Activated CD8-positive, alpha-beta memory T cell treated with anti-CD3 and anti-CD28 coated beads, Interleukin-2, amount 50 U/mL, for 24 hours (primary cell): Measurements from ENCODE around the gene PANX2.

Experiments used
- DNase-seq: peaks from one replicate; pipeline ENCODE4 v3.0.0-alpha.2; 2020; ENCODE audit errors: extremely low read depth

Gene PANX2

DNA sequence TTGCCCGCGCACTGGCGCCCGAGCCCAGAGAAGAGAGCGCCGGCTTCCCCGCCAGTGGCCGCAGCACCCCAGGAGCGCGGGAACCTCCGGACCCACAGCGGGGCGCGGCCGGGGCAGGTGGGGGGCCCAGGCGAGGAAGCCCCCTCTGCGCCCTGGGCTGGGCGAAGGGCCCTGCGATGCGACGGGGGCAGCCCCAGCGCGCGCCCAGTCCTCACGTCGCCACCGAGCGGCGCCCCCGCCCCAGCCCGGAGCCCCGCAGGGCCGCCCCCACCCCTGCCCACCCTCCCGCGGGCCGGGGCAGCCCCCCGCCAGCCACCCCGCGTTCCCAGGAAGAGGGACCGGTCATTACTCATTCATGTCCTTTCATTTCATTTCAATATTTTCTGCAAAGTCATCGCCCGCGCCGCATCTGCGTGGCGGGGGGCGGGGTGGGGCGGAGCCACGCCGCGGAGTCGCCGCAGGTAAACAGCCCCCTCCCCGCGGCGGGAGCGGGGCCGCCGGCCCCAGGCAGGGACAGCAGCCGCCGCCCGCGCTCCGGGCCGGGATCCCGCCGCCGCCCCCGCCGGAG lies 673 bp upstream of the PANX2 start:
- DNase-seq: no peak

DNA sequence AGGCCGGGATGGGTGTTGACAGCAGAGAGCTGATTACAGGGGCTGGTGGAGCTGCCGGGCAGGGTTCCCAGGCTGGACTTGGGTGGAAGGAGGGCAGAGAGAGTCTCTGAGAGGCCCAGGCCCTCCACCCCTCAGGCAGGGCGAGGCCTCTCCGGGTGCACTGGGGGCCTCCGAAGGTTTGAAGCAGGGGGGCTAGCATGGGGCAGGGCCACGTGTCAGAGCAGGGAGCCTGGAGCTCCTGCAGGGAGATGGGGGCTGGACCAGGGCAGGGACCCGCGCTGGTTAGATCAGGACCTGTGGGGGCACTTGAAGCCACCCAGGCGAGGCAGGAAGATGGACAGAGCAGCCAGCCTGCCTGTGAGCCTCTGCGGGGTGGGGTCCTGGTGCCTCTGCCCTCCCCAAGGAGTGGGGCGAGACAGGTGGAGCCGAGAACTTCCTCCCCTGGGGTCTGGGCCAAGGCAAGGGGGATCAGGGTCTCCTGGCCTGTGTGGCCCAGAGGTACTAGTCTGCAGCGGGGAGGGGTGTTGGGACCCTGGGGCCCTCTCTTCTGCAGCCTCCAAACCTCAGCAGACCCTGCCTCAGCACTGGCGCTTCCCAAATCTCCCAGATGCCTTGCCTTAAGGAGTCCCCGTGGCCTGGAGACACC lies 911 bp downstream of the PANX2 start:
- no peak for DNase-seq

DNA sequence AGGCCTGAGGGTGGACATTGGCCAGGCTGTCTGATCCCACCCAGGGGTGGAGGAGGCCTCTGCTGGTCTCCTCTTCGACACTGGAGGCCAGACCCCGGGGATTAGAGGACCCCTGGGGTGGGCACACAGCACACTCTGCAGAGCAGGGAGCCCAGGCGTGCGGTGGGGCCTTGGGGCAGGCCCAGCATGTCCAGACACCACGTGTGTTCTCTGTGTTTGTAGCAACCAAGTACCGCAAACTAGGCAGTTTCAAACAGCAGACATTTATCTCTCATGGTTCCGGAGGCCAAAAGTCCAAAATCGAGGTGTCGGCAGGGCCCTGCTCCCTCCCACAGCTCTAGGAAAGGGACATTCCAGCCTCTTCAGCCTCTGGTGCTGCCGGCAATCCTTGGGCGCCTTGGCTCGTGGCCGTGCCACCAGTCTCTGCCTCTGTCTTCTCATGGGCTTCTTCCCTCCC lies 1.5 kb downstream of the PANX2 start:
- DNase-seq: no peak

DNA sequence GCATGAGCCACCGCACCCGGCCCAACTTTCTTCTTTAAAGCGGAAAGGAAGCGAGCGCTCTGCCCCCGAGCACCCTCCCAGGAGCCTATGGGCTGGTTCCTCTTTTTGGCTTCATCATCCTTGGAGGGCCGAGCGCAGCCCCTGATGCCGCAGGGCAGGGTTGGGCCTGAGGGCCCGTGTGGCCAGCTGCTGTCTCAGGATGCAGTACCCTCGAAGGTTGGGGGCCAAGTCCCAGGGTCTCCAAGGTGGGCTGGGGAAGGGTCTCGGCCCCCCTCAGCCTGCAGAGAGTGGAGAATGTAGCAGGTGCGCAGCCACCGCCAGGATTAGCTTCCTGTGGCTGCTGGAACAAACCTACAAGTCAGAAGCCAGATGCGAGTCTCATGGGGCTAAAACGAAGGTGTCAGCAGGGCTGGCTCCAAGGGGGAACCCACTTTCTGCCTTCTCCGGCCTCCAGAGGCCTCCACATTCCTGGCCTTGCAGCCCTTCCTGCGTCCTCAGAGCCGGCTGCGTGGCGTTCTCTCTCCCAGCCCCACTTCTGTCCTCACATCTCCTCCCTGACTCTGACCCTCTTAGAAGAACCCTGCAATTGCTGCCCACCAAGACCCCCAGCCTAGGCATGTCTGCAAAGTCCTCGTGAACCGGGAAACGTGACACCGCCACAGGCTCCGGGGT lies 2.9 kb downstream of the PANX2 start:
- no peak for DNase-seq

DNA sequence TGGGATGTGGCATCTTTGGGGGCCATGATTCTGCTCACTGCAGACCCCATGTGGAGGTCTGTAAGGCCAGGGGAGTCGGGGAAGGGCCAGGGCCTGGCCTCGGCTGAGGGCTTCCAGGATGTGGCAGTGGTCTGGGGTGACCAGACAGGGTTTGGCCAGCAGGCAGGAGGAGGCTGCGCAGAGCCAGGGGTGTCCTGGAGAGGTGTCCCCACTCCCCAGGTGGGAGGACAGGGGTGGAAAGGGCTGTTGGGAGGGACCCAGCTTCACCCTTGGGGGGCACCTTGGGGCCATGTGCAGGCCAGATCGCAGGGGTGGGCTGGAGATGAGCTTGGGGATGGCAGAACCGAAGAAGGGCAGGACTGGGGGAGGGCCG lies 3.4 kb downstream of the PANX2 start:
- DNase-seq: no peak

DNA sequence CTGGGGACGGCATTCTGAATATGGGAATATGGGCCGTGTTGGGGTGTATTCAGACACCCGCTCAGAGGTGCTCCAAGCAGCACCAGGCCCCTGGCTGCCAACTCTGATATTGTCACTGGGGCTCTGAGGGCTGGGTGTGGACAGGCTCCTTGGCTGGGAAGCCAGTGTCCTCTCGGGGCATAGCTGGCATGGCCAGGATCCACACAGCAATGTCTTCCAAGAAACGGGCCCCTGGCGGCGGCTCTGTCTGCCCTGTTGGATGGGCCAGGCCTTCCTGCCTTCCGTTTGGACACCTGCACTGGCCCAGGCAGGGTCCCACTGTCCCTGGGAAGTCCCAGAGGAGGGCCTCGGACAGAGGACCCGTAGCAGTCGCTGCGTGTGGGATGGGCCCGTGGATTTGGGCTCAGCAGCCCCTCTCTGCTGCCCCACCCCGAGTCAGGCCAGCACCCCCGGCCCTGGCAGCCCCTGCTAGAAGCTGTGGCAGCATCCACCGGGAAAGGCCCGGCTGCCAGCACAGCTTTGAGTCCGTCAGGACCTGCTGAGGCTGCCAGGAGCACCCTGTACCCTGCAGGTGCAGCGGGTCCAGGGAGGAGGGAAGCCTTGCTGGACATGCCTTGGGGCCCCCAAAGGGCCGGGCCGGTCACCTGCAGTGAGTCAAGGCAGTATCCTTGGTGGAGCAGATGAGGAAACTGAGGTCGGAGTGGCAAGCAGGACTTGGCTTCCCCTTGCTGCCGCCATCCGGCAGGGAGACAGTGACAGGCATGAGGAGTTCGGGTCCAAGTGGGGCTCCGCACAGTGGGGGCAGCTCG lies 4.1 kb downstream of the PANX2 start:
- no peak for DNase-seq

DNA sequence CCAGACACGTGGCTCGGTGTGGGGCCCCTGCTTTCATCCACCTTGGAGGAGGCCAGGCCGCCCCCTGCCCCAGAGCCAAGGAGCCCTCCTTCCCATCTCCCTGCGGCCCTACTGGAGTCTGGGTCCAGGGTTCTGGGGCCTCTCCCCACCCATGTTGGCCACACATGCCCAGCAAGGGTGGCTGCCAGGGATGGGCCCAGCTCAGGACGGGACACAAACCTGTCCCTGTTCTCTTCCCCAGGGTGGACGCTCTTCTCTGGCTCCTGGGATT lies 4.6 kb downstream of the PANX2 start:
- no peak for DNase-seq

DNA sequence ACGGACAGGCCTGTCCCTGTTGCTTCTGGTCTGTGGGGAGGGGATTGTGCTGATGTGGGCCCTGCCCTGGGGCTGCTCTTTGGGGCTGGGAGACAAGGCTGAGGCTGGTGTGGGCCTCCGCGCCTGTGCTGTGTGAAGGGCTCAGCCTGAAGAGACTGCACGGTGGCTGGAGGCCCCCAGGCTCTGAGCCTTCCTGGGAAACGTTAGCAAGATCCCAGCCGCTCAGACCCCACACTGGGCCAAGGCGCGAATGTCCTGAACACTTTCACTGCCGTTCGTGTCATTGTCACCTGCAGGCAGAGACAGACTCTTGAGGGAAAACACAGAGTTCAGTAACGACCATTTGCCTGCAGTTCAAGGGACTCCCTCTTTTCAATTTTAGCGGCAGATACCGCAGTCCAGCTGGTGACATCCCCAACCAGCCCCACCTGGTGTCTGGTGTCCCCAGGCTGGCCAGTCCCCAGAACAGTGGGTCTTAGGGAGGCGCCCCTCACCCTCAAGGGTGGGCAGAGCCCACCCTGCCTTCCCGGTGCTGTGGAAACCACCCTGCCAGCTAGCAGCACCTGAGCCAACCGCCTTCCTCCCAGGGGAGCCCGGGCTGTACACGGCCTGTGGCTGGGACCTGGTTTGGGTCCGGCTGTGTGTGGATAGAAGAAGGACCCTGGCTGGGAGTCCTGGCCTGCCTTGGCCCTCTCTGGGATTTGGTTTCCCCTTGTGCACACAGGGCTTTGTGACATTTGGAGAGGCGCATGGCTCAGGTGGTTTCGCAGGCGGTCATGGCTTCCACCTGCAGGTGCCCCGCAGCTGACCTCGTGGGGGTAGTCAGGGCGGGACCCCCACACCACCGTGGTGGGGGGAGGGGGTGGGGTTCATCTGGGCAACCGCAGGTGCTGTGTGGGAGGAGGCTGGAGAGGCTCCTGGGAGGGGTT lies 5.7 kb downstream of the PANX2 start:
- DNase-seq: no peak

DNA sequence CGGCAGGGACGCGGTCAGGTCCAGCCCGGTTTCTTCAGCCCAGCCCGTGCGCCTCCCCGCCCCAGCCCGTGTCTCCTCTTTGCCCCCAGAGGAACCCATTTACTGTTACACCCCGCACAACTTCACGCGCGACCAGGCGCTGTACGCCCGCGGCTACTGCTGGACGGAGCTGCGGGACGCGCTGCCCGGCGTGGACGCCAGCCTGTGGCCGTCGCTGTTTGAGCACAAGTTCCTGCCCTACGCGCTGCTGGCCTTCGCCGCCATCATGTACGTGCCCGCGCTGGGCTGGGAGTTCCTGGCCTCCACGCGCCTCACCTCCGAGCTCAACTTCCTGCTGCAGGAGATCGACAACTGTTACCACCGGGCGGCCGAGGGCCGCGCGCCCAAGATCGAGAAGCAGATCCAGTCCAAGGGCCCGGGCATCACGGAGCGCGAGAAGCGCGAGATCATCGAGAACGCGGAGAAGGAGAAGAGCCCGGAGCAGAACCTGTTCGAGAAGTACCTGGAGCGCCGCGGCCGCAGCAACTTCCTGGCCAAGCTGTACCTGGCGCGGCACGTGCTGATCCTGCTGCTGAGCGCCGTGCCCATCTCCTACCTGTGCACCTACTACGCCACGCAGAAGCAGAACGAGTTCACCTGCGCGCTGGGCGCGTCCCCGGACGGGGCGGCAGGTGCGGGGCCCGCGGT lies 6.5 kb downstream of the PANX2 start:
- no peak for DNase-seq

DNA sequence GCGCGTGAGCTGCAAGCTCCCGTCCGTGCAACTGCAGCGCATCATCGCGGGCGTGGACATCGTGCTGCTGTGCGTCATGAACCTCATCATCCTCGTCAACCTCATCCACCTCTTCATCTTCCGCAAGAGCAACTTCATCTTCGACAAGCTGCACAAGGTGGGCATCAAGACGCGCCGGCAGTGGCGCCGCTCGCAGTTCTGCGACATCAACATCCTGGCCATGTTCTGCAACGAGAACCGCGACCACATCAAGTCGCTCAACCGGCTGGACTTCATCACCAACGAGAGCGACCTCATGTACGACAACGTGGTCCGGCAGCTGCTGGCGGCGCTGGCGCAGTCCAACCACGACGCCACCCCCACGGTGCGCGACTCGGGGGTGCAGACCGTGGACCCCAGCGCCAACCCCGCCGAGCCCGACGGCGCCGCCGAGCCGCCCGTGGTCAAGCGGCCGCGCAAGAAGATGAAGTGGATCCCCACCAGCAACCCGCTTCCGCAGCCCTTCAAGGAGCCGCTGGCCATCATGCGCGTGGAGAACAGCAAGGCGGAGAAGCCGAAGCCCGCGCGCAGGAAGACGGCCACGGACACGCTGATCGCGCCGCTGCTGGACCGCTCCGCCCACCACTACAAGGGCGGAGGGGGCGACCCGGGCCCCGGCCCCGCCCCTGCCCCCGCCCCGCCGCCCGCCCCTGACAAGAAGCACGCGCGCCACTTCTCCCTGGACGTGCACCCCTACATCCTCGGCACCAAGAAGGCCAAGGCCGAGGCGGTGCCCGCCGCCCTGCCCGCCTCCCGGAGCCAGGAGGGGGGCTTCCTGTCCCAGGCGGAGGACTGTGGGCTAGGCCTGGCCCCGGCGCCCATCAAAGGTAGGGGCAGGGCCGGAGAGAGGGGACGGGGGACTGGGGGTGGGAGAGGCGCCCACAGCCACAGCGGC lies 7.3 kb downstream of the PANX2 start:
- no peak for DNase-seq

DNA sequence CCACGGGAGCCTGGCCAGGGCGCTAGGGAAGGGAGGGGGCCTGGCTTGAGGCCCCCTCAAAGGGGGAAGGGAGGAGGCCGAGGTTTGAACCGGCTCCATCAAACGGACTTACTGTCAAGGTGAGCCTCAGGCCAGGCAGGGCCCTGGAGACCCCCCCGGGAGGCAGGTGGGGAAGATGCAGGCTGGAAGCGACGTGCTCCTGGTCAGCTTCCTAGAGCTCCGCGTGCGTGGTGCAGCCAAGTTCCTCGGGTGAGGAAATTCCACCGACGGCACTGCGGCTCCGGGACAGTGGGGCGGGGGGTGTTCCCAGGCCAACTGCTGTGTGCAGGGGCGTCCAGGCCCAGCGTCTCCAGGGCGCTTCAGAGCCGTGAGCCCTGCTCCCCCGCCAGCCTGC lies 7.9 kb downstream of the PANX2 start:
- no peak for DNase-seq

DNA sequence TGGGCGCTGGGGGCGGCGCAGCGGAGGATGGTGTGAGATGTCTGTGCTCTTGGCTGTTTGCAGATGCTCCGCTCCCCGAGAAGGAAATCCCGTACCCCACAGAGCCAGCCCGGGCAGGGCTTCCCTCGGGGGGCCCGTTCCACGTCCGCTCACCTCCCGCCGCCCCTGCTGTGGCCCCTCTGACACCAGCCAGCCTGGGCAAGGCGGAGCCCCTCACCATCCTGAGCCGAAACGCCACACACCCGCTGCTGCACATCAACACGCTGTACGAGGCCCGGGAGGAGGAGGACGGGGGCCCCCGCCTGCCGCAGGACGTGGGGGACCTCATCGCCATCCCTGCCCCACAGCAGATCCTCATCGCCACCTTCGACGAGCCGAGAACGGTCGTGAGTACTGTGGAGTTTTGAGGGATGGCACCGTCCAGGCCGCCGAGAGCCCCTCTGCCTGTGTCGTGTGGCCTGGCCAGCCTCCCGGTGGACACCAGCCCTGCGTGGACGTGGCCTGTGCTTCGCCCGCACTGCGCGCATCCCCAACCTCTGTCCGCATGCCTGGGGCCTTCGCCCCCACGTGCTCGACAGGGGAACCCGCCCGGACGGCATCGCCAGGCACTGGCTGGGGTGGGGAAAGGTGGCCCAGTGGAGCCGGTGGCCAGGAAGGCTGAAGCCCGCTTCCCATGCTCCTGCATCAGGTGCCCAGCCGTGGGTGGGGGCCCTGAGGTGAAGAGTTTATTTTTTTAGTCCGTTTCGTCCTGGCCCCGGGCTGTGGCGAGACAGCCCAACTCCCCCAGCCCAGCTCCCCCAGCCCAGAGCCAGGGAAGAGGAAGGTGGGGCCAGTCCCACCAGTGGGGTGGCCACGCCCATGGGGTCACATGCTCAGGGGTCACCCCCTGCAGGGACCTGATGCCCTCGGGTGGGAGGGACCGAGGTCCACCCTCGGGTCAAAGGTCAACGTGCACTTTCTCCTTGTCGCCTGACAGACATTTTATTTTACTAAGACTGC lies 8.6 kb downstream of the PANX2 start:
- no peak for DNase-seq

DNA sequence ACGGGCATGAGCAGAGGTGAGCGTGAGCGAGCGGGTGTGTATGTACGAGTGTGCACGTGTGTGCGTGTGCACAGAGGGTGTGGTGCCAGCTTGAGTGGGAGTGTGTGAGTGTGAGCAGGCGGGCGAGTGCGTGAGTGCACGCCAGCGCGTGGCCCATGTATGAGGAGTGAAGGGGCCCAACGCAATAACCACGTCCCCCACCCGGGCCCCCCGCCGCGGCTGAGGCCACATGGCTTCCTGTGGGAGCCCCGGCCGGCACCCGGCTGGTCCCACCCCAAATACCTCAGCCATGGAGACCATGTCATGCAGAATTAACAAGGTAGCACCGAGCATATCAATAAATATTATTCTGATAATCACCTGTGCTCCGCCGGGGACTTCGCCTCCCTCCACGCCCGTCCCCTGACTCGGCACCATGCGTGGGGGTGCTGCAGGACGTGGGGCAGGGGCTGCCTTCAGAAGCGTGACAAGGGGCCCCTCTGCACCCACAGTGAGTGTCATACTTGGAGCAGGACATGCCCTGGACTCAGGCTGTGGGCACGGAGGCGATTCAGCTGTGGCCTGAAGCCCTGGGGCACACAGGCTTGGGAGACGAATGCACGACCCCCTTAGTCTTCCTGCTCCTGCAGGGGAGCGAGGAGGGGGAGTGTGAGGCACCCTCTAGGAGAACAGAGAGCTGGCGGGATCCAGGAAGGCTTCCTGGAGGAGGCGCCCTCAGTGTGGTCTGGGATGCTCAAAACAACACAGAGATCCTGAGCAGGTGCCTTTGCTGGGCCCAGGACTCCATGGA lies 9.6 kb downstream of the PANX2 start:
- no peak for DNase-seq

DNA sequence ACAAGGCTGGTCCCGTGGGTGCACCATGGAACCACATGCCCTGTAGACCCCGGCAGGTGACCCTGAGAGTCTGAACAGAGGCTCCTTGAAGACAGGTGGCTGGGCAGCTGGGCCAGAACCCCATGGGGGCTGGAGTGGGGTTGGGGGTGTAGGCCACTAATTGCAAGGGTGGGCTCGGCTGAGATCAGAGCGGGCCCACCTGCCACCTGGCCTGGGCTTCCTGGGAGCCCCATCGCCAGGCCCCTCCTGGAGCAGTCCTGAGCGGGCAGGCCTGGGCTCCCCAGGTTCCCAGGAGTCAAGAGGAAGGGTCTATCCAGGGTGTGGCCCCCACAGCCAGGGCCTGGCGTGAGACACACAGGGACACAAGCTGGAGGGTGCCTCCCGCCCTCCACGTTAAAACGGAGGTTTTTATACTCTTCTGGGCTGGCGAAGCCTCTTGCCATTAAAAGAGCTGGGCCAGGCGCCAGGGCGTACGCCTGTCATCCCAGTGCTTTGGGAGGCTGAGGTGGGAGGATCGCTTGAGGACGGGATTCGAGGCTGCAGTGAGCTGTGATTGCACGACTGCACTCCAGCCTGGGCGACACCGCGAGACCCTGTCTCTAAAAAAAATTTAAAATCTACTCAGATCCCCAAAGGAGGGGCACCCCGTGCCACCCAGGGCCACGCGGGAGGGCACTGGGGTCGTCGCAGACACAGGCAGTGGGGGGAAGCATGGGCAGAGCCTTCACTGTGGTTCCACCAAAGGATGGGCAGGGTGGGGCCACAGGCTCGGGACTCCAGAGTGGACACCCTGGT lies 10.4 kb downstream of the PANX2 start:
- DNase-seq: no peak

DNA sequence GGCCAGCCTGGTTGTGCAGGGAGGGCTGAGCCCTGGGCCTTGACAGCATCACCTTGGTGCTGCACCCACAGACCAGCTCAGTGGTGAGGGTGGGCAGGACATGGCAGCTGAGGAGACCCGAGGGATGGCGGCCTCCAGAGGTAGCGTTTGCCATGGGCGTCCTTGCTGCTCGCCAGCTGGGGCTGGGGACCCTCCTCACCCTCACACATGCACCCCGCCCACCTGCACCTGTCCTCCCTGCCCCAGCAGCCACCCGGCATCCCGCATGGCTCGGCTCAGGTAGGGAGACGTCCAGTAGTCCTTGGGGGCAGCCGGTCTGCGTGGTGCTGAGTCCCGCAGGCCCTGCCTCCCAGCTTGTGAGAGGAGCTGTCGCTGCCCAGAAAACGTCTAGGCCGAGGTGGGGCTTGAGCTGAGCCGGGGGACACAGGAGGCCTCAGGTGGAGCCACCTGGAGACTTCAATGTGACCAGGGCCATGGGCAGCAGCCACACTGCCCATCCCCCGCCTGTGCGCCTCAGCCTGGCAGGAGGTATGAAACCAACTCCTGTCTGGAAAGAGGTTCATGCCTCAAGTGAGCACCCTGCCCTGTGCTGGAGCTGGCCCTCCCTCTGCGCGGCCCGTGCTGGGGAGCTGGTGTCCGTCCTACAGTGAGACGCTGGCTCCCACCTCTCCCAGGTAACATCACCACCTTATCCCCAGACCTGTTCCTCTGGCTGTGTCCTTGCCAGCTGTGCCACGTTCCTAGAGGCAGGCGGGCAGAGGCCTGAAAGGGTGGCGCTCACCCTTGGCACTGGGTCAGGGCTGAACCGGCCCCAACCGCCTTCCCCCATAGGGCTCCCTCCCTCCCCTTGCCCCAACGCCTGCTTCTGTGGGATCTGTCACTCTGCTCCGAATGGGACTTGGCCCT lies 11.9 kb downstream of the PANX2 start:
- no peak for DNase-seq
